ENCODE results near the gene ZFYVE28.

DNA sequence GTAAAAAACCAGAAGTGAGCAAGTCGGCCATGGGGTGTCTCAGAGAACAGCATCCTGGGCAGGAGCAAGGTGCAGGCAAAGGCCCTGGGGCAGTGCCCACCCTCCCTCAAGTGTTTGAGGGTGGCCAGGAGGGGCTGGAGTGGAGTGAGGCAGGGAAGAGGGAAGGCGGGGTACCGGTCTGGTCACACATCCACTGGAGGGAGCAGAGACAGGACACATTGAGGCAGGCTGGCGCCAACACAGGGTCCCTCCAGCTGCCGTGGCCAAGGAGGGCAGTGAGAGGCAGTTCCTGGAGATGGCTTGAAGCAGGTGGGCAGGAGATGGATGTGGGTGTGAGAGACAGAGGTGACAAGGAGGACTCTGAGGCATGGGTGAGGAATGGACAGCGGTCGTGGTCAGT lies 30.1 kb upstream of the ZFYVE28 start:
- TF ChIP-seq CREB1 (IDR thresholded peaks at IDR 0.05; ENCODE audit: low read depth) (no peak), TAF1 (IDR thresholded peaks at IDR 0.05; ENCODE audit: low read depth) (no peak), TEAD4 (IDR thresholded peaks at IDR 0.05) (no peak), YY1 (IDR thresholded peaks at IDR 0.05; ENCODE audit: low read depth) (no peak), ZBTB7A (IDR thresholded peaks at IDR 0.05; ENCODE audit: low read depth) (no peak)
- TF ChIP-seq, protein P1, sequence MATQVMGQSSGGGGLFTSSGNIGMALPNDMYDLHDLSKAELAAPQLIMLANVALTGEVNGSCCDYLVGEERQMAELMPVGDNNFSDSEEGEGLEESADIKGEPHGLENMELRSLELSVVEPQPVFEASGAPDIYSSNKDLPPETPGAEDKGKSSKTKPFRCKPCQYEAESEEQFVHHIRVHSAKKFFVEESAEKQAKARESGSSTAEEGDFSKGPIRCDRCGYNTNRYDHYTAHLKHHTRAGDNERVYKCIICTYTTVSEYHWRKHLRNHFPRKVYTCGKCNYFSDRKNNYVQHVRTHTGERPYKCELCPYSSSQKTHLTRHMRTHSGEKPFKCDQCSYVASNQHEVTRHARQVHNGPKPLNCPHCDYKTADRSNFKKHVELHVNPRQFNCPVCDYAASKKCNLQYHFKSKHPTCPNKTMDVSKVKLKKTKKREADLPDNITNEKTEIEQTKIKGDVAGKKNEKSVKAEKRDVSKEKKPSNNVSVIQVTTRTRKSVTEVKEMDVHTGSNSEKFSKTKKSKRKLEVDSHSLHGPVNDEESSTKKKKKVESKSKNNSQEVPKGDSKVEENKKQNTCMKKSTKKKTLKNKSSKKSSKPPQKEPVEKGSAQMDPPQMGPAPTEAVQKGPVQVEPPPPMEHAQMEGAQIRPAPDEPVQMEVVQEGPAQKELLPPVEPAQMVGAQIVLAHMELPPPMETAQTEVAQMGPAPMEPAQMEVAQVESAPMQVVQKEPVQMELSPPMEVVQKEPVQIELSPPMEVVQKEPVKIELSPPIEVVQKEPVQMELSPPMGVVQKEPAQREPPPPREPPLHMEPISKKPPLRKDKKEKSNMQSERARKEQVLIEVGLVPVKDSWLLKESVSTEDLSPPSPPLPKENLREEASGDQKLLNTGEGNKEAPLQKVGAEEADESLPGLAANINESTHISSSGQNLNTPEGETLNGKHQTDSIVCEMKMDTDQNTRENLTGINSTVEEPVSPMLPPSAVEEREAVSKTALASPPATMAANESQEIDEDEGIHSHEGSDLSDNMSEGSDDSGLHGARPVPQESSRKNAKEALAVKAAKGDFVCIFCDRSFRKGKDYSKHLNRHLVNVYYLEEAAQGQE (IDR thresholded peaks at IDR 0.05; ENCODE audit: low read depth): no peak
